ENCODE measurements around the gene SP5. TPM values are rescaled to one million over a fixed set of nuclear protein-coding genes. Genes with fewer than 3 reads are reported as not detected.

Gene SP5
- total and polyA plus RNA-seq, 2 of the 4 experiments (the other 2 are of a cell fraction): not detected

DNA sequence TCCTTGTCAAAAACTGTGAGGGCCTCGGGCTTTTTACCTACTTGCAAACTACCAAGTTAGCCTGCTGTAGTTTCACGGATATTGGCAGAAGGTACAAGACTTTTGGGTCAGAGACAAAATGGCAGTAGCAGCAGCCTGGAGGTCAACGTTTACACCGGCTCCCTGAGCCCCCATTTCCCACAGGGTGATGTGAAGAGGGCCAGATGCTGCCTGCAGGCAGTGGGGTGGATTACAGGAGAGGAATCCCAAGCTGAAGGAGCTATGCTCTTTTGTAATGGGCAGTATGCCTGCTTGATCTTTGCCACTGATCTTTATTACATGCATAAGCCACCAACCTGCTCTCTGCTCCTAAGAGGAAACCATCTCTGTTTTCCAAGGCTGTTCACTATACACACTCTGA, 29.5 kb upstream of the SP5 start:
- no peak overlapping the region for H2BK20ac ChIP-seq (ENCODE audit: low read depth, low read length)
- H2BK15ac ChIP-seq (ENCODE audit: low read depth, low read length): no peak overlapping the region
- no peaks in the 10 kb centered on the region for H3K36me3 ChIP-seq (ENCODE audit: control insufficient read depth, insufficient read depth, low read length)
- no peaks in the 10 kb centered on the region for H3K79me1 ChIP-seq (ENCODE audit: low read depth in 1 of 2, low read length in 2 of 2)
- H3K9ac ChIP-seq (ENCODE audit: low read depth, low read length): no peak overlapping the region
- ATAC-seq (ENCODE audit: low read depth) (no peak), DNase-seq (no peak)
- no peaks in the 10 kb centered on the region for H3K27me3 ChIP-seq (ENCODE audit: control insufficient read depth, insufficient read depth, low read length)
- H2BK120ac ChIP-seq (ENCODE audit: low read depth, low read length): no peak overlapping the region
- H2AFZ ChIP-seq (replicated peaks; ENCODE audit: low read length, poor library complexity): no peak overlapping the region
- H3K4me2 ChIP-seq (ENCODE audit: low read depth, low read length): no peak overlapping the region
- no peaks in the 10 kb centered on the region for H3K9me3 ChIP-seq (ENCODE audit: control insufficient read depth, insufficient read depth, low read length)
- H4K91ac ChIP-seq (ENCODE audit: insufficient read depth, low read depth, low read length): no peak overlapping the region
- H3K9me1 ChIP-seq (ENCODE audit: insufficient read depth, low read length): no peaks in the 10 kb centered on the region
- TF ChIP-seq NFE2L2 (IDR thresholded peaks at IDR 0.05; ENCODE audit: low read depth, low read length) (no peak), BHLHE40 (IDR thresholded peaks at IDR 0.05; ENCODE audit: low read depth, low read length) (no peak), RCOR1 (IDR thresholded peaks at IDR 0.05; ENCODE audit: insufficient replicate concordance, low read length) (no peak), POLR2A (IDR thresholded peaks at IDR 0.05; ENCODE audit: low read depth, low read length) (no peak), CHD1 (IDR thresholded peaks at IDR 0.05; ENCODE audit: low read depth, low read length) (no peak), MXI1 (IDR thresholded peaks at IDR 0.05; ENCODE audit: borderline replicate concordance, low read depth, low read length) (no peak), ELK1 (IDR thresholded peaks at IDR 0.05; ENCODE audit: borderline replicate concordance, low read depth, low read length) (no peak), SMC3 (IDR thresholded peaks at IDR 0.05; ENCODE audit: low read depth, low read length) (no peak), MAZ (IDR thresholded peaks at IDR 0.05; ENCODE audit: borderline replicate concordance, low read depth, low read length) (no peak), RAD21 (IDR thresholded peaks at IDR 0.05; ENCODE audit: low read length) (no peak), CEBPB (IDR thresholded peaks at IDR 0.05; ENCODE audit: low read depth, low read length) (no peak), RFX5 (IDR thresholded peaks at IDR 0.05; ENCODE audit: low read depth, low read length) (no peak), FOS (IDR thresholded peaks at IDR 0.05; ENCODE audit: low read depth, low read length) (no peak), MAFK (IDR thresholded peaks at IDR 0.05; ENCODE audit: low read depth, low read length) (no peak)
- TF ChIP-seq, protein P1, sequence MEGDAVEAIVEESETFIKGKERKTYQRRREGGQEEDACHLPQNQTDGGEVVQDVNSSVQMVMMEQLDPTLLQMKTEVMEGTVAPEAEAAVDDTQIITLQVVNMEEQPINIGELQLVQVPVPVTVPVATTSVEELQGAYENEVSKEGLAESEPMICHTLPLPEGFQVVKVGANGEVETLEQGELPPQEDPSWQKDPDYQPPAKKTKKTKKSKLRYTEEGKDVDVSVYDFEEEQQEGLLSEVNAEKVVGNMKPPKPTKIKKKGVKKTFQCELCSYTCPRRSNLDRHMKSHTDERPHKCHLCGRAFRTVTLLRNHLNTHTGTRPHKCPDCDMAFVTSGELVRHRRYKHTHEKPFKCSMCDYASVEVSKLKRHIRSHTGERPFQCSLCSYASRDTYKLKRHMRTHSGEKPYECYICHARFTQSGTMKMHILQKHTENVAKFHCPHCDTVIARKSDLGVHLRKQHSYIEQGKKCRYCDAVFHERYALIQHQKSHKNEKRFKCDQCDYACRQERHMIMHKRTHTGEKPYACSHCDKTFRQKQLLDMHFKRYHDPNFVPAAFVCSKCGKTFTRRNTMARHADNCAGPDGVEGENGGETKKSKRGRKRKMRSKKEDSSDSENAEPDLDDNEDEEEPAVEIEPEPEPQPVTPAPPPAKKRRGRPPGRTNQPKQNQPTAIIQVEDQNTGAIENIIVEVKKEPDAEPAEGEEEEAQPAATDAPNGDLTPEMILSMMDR (conservative IDR thresholded peaks at IDR 0.05; ENCODE audit: low read depth, low read length): no peak
- TF ChIP-seq, protein P2, sequence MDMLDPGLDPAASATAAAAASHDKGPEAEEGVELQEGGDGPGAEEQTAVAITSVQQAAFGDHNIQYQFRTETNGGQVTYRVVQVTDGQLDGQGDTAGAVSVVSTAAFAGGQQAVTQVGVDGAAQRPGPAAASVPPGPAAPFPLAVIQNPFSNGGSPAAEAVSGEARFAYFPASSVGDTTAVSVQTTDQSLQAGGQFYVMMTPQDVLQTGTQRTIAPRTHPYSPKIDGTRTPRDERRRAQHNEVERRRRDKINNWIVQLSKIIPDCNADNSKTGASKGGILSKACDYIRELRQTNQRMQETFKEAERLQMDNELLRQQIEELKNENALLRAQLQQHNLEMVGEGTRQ (IDR thresholded peaks at IDR 0.05; ENCODE audit: low read depth, low read length): no peak
- H3K27ac ChIP-seq (ENCODE audit: insufficient read depth, low read length): no peak overlapping the region
- no peak overlapping the region for H3K14ac ChIP-seq (replicated peaks; ENCODE audit: low read depth, low read length)
- ChIA-PET CTCF (no interaction called here), POLR2A (ENCODE audit: unreplicated experiment) (no interaction called here)
- H2AK9ac ChIP-seq (replicated peaks; ENCODE audit: low read depth, low read length, poor library complexity): no peak overlapping the region
- no peak overlapping the region for H3K18ac ChIP-seq (ENCODE audit: low read depth, low read length)
- no TSS peak for BruUV-seq (replicated peaks)
- H2AK5ac ChIP-seq (ENCODE audit: low read depth, low read length): no peak overlapping the region
- H3K4me3 ChIP-seq (ENCODE audit: insufficient read depth, low read depth, low read length): no peak overlapping the region
- no peak overlapping the region for H3K4ac ChIP-seq (ENCODE audit: low read depth, low read length)
- H2BK5ac ChIP-seq (ENCODE audit: low read depth, low read length, poor library complexity, severe bottlenecking): no peak overlapping the region
- no peaks in the 10 kb centered on the region for H3K4me1 ChIP-seq (ENCODE audit: control insufficient read depth, insufficient read depth, low read length)
- H3K56ac ChIP-seq (ENCODE audit: extremely low read depth, insufficient read depth, low read length): no peak overlapping the region
- no peak overlapping the region for H3K23ac ChIP-seq (ENCODE audit: low read depth, low read length)
- no CpG with 5 or more reads among the region's 4 CpGs for WGBS, 2 experiments (ENCODE audit: extremely low coverage in 2 of 2, insufficient read length in 1 of 2)
- no peaks in the 10 kb centered on the region for H4K20me1 ChIP-seq (ENCODE audit: insufficient read depth, low read length)
- dilution Hi-C loops (cut with HindIII; ENCODE audit: low sequenced_read_pairs, unreplicated experiment) (no loop called here), in situ Hi-C loops (cut with MboI; ENCODE audit: low sequenced_read_pairs) (no loop called here), intact Hi-C loops (cut with micrococcal nuclease) (no loop called here)
- H4K5ac ChIP-seq (ENCODE audit: low read depth, low read length): no peak overlapping the region
- no peak overlapping the region for H4K8ac ChIP-seq (ENCODE audit: low read depth in 2 of 2, low read length in 2 of 2)
